Measurements from ENCODE around the gene LRRC8C. TPM values are rescaled to one million over a fixed set of nuclear protein-coding genes. Genes with fewer than 3 reads are reported as not detected.

The LRRC8C gene
- total RNA-seq, 2 experiments from 2014 or later, result 28.4 to 30.2 TPM

GRCh38 chr1:89686520-89686919 is 53.6 kb downstream of the LRRC8C start:
- Histone ChIP-seq H3K27me3 (ENCODE audit: control insufficient read depth in 1 of 2, insufficient read depth in 2 of 2, low read length in 2 of 2) (no peaks in the 10 kb centered on the region), H3K4me1 (ENCODE audit: insufficient read depth, low read length) (no peaks in the 10 kb centered on the region), H3K36me3 (ENCODE audit: insufficient read depth, low read length) (peaks cover 61% of the 10 kb centered on the region), H3K27ac (ENCODE audit: low read depth in 1 of 2, low read length in 2 of 2) (no peak overlapping the region), H3K4me3 (ENCODE audit: low read length) (no peak overlapping the region), H3K9me3 (ENCODE audit: control insufficient read depth in 1 of 2, insufficient read depth in 1 of 2, low read length in 2 of 2) (peaks cover 2 to 5% of the 10 kb centered on the region in 2 experiments)
- intact Hi-C loops (cut with DNase I, micrococcal nuclease), result no loop called here
- ATAC-seq (ENCODE audit: poor library complexity) (no peak), DNase-seq (no peak)
- peaks cover 80% of the 10 kb centered on the region for H3K36me3 Mint-ChIP-seq (ENCODE audit: low read depth)
- TF ChIP-seq CTCF (IDR thresholded peaks at IDR 0.05), result no peak
- no peaks in the 10 kb centered on the region for H3K27me3 Mint-ChIP-seq
- ChIA-PET POLR2A (no interaction called here), CTCF (no interaction called here)
- peaks cover 72% of the 10 kb centered on the region for H3K4me1 Mint-ChIP-seq (ENCODE audit: low read depth)
- peak overlapping the region; percentile 66 for H3K27ac Mint-ChIP-seq
- H3K9me3 Mint-ChIP-seq, result no peaks in the 10 kb centered on the region
- H3K4me3 Mint-ChIP-seq, result no peak overlapping the region

- peaks cover 58% of the 10 kb centered on the region for H3K36me3 ChIP-seq (ENCODE audit: insufficient read depth, low read length)
- H3K4me3 ChIP-seq (ENCODE audit: low read length), result no peak overlapping the region
- Mint-ChIP-seq H3K36me3 (ENCODE audit: low read depth) (peaks cover 75% of the 10 kb centered on the region), H3K9me3 (no peaks in the 10 kb centered on the region), H3K27ac (peak overlapping the region; percentile 53), H3K27me3 (no peaks in the 10 kb centered on the region), H3K4me3 (no peak overlapping the region), H3K4me1 (ENCODE audit: low read depth) (peaks cover 76% of the 10 kb centered on the region)
- ATAC-seq (ENCODE audit: poor library complexity) (no peak), DNase-seq (no peak)
- H3K9me3 ChIP-seq (ENCODE audit: control insufficient read depth in 1 of 2, insufficient read depth in 1 of 2, low read length in 2 of 2), result no peaks in the 10 kb centered on the region
- intact Hi-C loops (cut with DNase I, micrococcal nuclease), result no loop called here
- CTCF ChIA-PET, result interaction anchor here (1.6 kb wide), 1 partner anchor 32 kb away, joined by 3 read pairs; no protein-coding TSS in a partner anchor
- no peaks in the 10 kb centered on the region for H3K27me3 ChIP-seq (ENCODE audit: control insufficient read depth in 1 of 2, insufficient read depth in 2 of 2, low read length in 2 of 2)
- no peaks in the 10 kb centered on the region for H3K4me1 ChIP-seq (ENCODE audit: insufficient read depth, low read length)
- no peak overlapping the region for H3K27ac ChIP-seq (ENCODE audit: low read depth in 1 of 2, low read length in 2 of 2)
- POLR2A ChIA-PET, result no interaction called here
- TF ChIP-seq CTCF (IDR thresholded peaks at IDR 0.05), result no peak
These were observed 54.3 kb downstream of the LRRC8C start for GRCh38 chr1:89687254-89687653.

- no peak for ATAC-seq (ENCODE audit: poor library complexity)
These were observed 55.7 kb downstream of the LRRC8C start for GRCh38 chr1:89688607-89689006.

More at GRCh38 chr1:89688607-89689006, 55.7 kb downstream of the LRRC8C start:
- Mint-ChIP-seq H3K4me3 (no peak overlapping the region), H3K9me3 (no peaks in the 10 kb centered on the region), H3K27me3 (no peaks in the 10 kb centered on the region), H3K36me3 (ENCODE audit: low read depth) (peaks cover 76% of the 10 kb centered on the region), H3K4me1 (ENCODE audit: low read depth) (peaks cover 83% of the 10 kb centered on the region), H3K27ac (peak overlapping the region; percentile 79)
- H3K4me3 ChIP-seq (ENCODE audit: low read length), result no peak overlapping the region
- ChIA-PET POLR2A (interaction anchor here (0.6 kb wide), 1 partner anchor 65 kb away, joined by 4 read pairs; no protein-coding TSS in a partner anchor), CTCF (interaction anchor here (1.6 kb wide), 1 partner anchor 31 kb away, joined by 3 read pairs; no protein-coding TSS in a partner anchor)
- intact Hi-C loops (cut with DNase I, micrococcal nuclease), result no loop called here
- H3K27me3 ChIP-seq (ENCODE audit: control insufficient read depth in 1 of 2, insufficient read depth in 2 of 2, low read length in 2 of 2), result no peaks in the 10 kb centered on the region
- H3K4me1 ChIP-seq (ENCODE audit: insufficient read depth, low read length), result peaks cover 9% of the 10 kb centered on the region
- no peak overlapping the region for H3K27ac ChIP-seq (ENCODE audit: low read depth in 1 of 2, low read length in 2 of 2)
- peaks cover 55% of the 10 kb centered on the region for H3K36me3 ChIP-seq (ENCODE audit: insufficient read depth, low read length)
- no peak for DNase-seq
- no peaks in the 10 kb centered on the region for H3K9me3 ChIP-seq (ENCODE audit: control insufficient read depth in 1 of 2, insufficient read depth in 1 of 2, low read length in 2 of 2)
- TF ChIP-seq CTCF (IDR thresholded peaks at IDR 0.05), result no peak

Data from CD4-positive, alpha-beta T cell (primary cell).